OCI-LY1 (cell line): ENCODE measurements around the gene RCAN1.

Experiments used
- H2AFZ ChIP-seq: fragments of 200-600 bp; sonication (generic), shearing (Covaris generic); 2 replicates; pipeline ENCODE4 v1.6.0; 2014; ENCODE audit warnings: antibody characterized with exemption, mild to moderate bottlenecking, low read length
- H3F3A ChIP-seq: fragments of 200-600 bp; sonication (generic), shearing (Covaris generic); 2 replicates; pipeline ENCODE4 v1.6.0; 2014; ENCODE audit warnings: mild to moderate bottlenecking, antibody characterized with exemption, low read length, moderate library complexity; ENCODE audit not compliant: insufficient read depth
- H3K27ac ChIP-seq: fragments of 200-600 bp; sonication (generic); 2 replicates; pipeline ENCODE4 v1.5.1; 2014; ENCODE audit warnings: low read length, mixed run types, mild to moderate bottlenecking, low read depth; ENCODE audit not compliant: poor library complexity, severe bottlenecking
- H3K27me3 ChIP-seq: fragments of 200-600 bp; sonication (generic); 2 replicates; pipeline ENCODE4 v1.6.0; 2014; ENCODE audit warnings: antibody characterized with exemption, mild to moderate bottlenecking, low read length, moderate library complexity; ENCODE audit not compliant: insufficient read depth
- H3K36me3 ChIP-seq: fragments of 200-600 bp; sonication (generic); 2 replicates; pipeline ENCODE4 v1.6.1; 2014; ENCODE audit warnings: mild to moderate bottlenecking, antibody characterized with exemption, low read length, moderate library complexity, mixed read lengths; ENCODE audit not compliant: insufficient read depth
- H3K4me1 ChIP-seq: fragments of 200-600 bp; sonication (generic); 2 replicates; pipeline ENCODE4 v1.5.1; 2014; ENCODE audit warnings: mild to moderate bottlenecking, low read length, moderate library complexity; ENCODE audit not compliant: insufficient read depth, severe bottlenecking
- H3K4me2 ChIP-seq: fragments of 200-600 bp; sonication (generic), shearing (Covaris generic); 2 replicates; pipeline ENCODE4 v1.6.1; 2014; ENCODE audit warnings: low read length
- H3K4me3 ChIP-seq: fragments of 200-600 bp; sonication (generic); 2 replicates; pipeline ENCODE4 v1.5.1; 2014; ENCODE audit warnings: low read length, low read depth, mild to moderate bottlenecking, mixed read lengths; ENCODE audit not compliant: poor library complexity, severe bottlenecking
- H3K79me2 ChIP-seq: fragments of 200-600 bp; shearing (Covaris generic); 2 replicates; pipeline ENCODE4 v1.6.1; 2016; ENCODE audit warnings: mixed run types, low read length, mixed read lengths; ENCODE audit not compliant: insufficient read depth
- H3K9ac ChIP-seq: fragments of 200-600 bp; sonication (generic), shearing (Covaris generic); 2 replicates; pipeline ENCODE4 v1.6.1; 2014; ENCODE audit warnings: mild to moderate bottlenecking, low read length, mixed read lengths
- H3K9me2 ChIP-seq: fragments of 200-600 bp; sonication (generic), shearing (Covaris generic); 2 replicates; pipeline ENCODE4 v1.6.1; 2014; ENCODE audit warnings: low read depth, mild to moderate bottlenecking, low read length, mixed read lengths
- H3K9me3 ChIP-seq: fragments of 200-600 bp; shearing (Covaris generic); 2 replicates; pipeline ENCODE4 v1.6.1; 2014; ENCODE audit warnings: low read length, mixed read lengths
- H4K20me1 ChIP-seq: fragments of 200-600 bp; sonication (generic), shearing (Covaris generic); 2 replicates; pipeline ENCODE4 v1.6.0; 2016; ENCODE audit warnings: mild to moderate bottlenecking, low read length; ENCODE audit not compliant: insufficient read depth
- CTCF ChIP-seq: fragments of 200-600 bp; sonication (generic), shearing (Covaris generic); IDR thresholded peaks from 2 replicates; pipeline ENCODE4 v1.5.1; 2017; ENCODE audit warnings: mild to moderate bottlenecking, antibody characterized with exemption, low read length, moderate library complexity, mixed read lengths
- EZH2 ChIP-seq: fragments of 200-600 bp; sonication (generic), shearing (Covaris generic); IDR thresholded peaks from 2 replicates; pipeline ENCODE4 v1.8.0; 2017; ENCODE audit warnings: borderline replicate concordance, mixed run types, mild to moderate bottlenecking, antibody characterized with exemption, low read length, moderate library complexity, mixed read lengths

The RCAN1 gene

GRCh38 chr21:34618941-34619340 is 4.0 kb upstream of the RCAN1 start:
- H3K9me2 ChIP-seq: no peaks in the 10 kb centered on the region
- no peak overlapping the region for H3K4me2 ChIP-seq
- no peaks in the 10 kb centered on the region for H3F3A ChIP-seq
- no peak overlapping the region for H3K9ac ChIP-seq
- no peaks in the 10 kb centered on the region for H3K36me3 ChIP-seq
- H3K4me1 ChIP-seq: peaks cover 5% of the 10 kb centered on the region
- no peaks in the 10 kb centered on the region for H3K79me2 ChIP-seq
- H3K27ac ChIP-seq: no peak overlapping the region
- H4K20me1 ChIP-seq: no peaks in the 10 kb centered on the region
- H2AFZ ChIP-seq: no peak overlapping the region
- H3K4me3 ChIP-seq: no peak overlapping the region
- no peaks in the 10 kb centered on the region for H3K9me3 ChIP-seq
- TF ChIP-seq CTCF (no peak), EZH2 (no peak)
- H3K27me3 ChIP-seq: peaks cover 5% of the 10 kb centered on the region; the same call in 1 of the 2 replicates

- Histone ChIP-seq H3K4me2 (no peak overlapping the region), H3K4me1 (peaks cover 7% of the 10 kb centered on the region), H3K27ac (no peak overlapping the region), H3K36me3 (no peaks in the 10 kb centered on the region), H3K79me2 (no peaks in the 10 kb centered on the region), H3K9me2 (no peaks in the 10 kb centered on the region), H4K20me1 (no peaks in the 10 kb centered on the region), H3K27me3 (peaks cover 9% of the 10 kb centered on the region; the same call in 1 of the 2 replicates), H2AFZ (no peak overlapping the region), H3K4me3 (no peak overlapping the region), H3K9ac (no peak overlapping the region), H3F3A (no peaks in the 10 kb centered on the region), H3K9me3 (no peaks in the 10 kb centered on the region)
- TF ChIP-seq CTCF: no peak
- no peak for TF ChIP-seq EZH2
Observed at GRCh38 chr21:34617753-34618339, 2.9 kb upstream of the RCAN1 start.

- peak overlapping the region; percentile 68 for H3K4me2 ChIP-seq
- H2AFZ ChIP-seq: no peak overlapping the region
- H3K9me2 ChIP-seq: no peaks in the 10 kb centered on the region
- H3K27ac ChIP-seq: no peak overlapping the region
- H3K36me3 ChIP-seq: no peaks in the 10 kb centered on the region
- H3K4me1 ChIP-seq: peaks cover 7% of the 10 kb centered on the region
- no peaks in the 10 kb centered on the region for H3K79me2 ChIP-seq
- H3K9ac ChIP-seq: peak overlapping the region; percentile 14; the same call in 1 of the 2 replicates
- no peaks in the 10 kb centered on the region for H3F3A ChIP-seq
- H3K4me3 ChIP-seq: peak overlapping the region; percentile 61
- H4K20me1 ChIP-seq: no peaks in the 10 kb centered on the region
- no peaks in the 10 kb centered on the region for H3K9me3 ChIP-seq
- H3K27me3 ChIP-seq: peaks cover 9% of the 10 kb centered on the region; the same call in 1 of the 2 replicates
- TF ChIP-seq CTCF (no peak), EZH2 (no peak)
Observed at GRCh38 chr21:34615487-34615814, 538 bp upstream of the RCAN1 start.
